NCI-H446 (cell line): ENCODE measurements around the gene ACOX3.

Experiments
- DNase-seq, 2 experiments: peaks; one replicate each; lab custom pipeline; 2025; lab: John Stamatoyannopoulos, UW

ACOX3 gene

DNA sequence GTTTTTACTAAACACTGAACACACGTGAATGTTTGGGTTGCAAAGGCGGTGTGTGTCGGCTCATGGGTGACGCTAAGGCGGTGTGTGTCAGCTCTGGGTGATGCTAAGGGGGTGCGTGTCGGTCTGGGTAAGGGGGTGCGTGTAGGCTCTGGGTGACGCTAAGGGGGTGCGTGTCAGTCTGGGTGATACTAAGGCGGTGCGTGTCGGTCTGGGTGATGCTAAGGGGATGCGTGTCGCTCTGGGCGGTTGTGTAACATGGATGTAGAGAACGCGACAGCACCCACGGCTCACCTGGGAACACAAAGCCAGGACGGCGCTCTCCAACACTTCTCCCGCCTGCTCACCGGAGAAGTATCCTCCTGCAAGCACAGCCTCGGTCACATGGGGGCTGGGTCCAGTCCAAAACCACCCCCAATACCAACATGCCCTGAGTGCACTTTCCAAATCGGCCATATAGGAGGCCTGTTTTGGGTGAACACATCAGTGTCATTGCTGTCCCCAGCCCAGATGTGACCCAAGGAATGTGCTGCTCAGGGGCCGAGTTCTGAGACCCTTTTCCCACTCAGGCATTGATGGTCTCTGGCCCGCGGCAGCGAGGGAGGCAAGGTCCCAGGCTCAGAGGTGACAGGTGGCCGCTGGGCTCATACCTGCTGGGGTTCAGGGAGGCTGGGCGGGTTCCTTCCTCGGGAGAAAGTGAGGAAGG lies 67.1 kb downstream of the ACOX3 start:
- no peak for DNase-seq

- DNase-seq = no peak
These were observed 68.0 kb downstream of the ACOX3 start for GRCh38 chr4:8372506-8372905.

GRCh38 chr4:8371596-8371995 lies 68.9 kb downstream of the ACOX3 start:
- no peak for DNase-seq

GRCh38 chr4:8370835-8371595 lies 69.5 kb downstream of the ACOX3 start:
- DNase-seq = no peak

- no peak for DNase-seq
These were observed 70.3 kb downstream of the ACOX3 start for GRCh38 chr4:8370106-8370787.

DNA sequence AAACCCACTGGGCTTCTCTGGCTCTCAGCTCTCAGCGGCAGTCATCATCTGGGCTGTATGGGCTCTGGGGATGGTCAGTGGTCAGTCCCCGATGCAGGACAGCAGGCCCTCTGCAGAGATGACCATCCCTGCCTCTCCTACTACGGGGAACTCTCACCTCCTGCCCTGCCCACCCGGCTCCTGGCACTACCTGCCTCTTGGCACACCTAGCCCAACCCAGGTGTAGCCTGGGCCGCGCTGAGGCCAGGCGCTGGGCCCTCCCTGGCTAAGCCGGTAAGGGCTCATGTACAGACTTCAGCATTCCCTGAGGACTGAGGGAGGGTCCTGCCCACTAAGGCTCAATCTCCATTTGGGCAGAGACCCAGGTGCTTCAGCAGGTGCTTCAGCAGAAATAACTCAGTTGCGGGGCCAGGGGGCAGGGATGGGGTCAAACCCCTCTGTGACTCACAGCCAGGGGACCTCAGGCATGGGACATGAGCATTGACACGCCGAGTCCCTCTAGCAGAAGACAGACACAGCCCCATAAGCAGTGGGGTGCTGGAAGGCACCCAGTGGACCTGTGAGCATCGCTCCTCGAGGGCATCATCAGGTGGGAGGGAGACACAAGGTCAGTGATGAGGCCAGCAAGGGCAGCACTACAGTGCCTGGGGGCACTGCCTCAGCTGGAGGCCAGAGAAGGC lies 71.0 kb downstream of the ACOX3 start:
- DNase-seq = no peak

- DNase-seq = no peak
These were observed 71.5 kb downstream of the ACOX3 start for GRCh38 chr4:8368998-8369397.

GRCh38 chr4:8368061-8368481 lies 72.5 kb downstream of the ACOX3 start:
- DNase-seq = no peak

- no peak for DNase-seq
These were observed 73.9 kb downstream of the ACOX3 start for GRCh38 chr4:8366601-8367000.

DNA sequence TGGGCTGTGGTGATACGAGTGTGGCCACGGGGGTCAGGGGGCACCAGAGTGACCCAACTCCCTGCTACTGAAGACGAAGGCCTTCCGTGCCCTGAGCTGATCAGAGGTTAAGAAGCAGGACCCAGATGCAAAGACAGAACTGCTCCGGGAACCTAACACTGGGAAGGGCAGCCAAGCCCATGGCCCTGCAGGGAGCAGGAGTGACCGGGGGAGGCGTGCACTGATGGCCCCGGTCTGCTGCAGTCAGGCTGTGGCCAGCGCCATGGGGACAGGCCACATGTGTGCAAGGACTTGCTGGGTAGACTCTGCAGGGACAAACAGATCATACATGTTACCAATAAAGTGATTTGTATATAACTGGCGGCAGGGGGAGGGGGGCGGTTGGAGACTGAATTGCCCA lies 74.6 kb downstream of the ACOX3 start:
- no peak for DNase-seq

DNA sequence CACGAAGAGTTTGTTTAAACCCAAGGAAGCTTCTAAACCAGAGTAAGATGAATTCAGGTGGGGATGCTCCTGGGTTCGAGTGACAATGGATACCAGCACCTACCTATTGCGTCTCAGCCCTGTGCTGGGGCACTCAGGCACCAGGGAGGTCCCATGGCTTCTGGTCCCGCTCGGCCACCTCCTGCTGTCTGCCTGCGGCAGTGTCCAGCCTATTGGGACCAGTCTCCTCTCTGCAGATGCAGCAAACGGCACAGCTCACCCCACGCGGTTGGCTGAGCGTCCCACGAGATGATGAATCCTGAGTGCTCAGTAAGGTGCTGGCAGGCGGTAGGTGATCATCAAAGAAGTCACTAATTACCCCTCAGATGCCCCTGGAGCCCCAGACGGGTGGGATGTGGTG lies 75.2 kb downstream of the ACOX3 start:
- DNase-seq = no peak

DNA sequence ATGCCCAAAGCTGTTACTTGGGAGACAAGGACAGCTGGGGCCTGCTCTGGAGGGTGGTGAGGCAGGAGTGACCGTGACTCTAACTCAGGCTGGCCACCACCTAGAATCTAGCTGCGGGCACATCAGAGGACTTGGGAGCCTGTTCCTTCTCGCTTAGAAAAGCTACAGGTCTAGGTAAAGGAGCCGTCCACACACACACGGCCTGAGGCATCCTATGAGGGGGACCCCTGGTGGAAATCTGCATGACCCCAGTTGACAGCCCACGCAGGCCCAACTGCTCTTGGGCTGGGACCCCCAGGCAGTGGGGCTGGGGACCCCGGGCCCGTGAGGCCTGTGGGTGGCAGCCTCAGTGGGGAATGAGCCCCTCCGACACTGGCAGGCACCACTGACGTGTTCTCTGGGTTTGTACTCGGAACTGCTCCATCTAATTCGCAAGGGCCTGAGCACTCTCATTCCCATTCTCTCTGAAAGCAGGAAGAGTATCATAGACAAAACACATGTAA lies 75.6 kb downstream of the ACOX3 start:
- DNase-seq = no peak

GRCh38 chr4:8364141-8364540 lies 76.4 kb downstream of the ACOX3 start:
- no peak for DNase-seq

DNA sequence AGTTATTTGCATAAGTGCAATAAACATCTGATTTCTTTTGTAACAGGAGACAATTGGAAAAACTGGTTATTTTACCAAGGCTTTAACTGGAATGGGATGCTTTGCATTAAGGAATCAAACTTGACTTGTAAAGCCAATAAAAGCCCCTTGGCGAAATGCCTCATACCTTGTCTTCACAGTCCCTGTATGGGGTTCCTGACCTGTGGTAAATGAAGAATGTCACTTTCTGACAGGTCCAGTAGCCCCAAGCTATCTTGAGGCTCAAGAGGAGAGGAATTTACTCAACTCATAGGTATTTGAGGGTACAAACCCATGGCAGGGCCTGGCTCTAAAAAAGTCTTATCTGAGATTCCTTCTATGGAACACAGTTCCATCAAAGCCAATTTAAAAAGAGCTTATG lies 78.0 kb downstream of the ACOX3 start:
- no peak for DNase-seq

DNA sequence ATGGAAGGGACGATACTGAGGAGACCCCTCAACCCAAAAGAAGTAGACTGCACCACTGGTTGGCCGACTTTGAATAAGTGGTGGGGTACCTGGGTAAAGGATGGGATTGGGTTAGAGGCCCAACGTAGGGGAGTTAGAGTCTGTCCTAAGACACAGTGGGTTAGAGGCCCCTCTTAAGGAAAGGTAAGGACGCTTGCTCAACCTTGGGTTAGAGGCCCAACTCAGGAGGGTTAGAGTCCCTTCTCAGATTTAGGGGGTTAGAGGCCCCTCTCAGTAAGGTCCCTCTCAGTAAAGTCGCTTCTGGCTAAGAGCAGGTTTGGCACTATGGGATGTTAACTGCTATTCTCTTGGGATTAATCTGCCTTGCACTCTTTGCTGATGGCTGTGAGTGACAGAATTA lies 81.3 kb downstream of the ACOX3 start:
- no peak for DNase-seq

GRCh38 chr4:8356856-8357255 lies 83.7 kb downstream of the ACOX3 start:
- DNase-seq = no peak

DNA sequence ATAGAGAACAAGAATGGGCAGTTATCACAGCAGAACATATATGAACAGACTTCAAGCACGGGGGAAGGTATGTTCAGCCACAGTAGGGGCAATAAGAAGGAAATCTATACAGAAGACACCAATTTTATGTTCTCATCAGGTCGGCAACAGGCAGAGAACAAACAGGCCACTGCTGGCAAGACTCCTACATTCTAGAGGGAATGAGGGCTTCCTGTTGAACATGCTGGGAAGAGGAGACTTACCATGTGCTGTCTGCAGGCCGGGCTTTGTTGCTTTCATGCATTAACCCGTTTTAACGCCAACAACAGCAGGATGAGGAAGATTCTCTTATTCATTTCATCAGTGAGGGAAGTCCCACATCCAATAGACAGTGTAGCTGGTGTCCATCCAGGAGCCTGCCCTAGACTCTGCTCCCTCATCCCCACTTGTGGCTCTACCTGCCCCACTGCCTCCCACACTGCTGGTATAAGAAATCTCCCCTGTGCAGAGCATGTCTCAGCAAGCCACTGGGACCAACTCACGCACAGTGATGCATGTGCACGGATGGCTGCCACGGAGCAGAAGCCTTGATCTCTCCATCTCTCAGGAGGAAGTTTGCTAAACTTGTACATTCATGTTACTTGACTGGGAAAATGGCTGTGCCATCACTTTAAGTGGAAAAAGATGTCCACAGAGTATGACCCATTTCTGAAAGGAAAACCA lies 84.5 kb downstream of the ACOX3 start:
- no peak for DNase-seq

DNA sequence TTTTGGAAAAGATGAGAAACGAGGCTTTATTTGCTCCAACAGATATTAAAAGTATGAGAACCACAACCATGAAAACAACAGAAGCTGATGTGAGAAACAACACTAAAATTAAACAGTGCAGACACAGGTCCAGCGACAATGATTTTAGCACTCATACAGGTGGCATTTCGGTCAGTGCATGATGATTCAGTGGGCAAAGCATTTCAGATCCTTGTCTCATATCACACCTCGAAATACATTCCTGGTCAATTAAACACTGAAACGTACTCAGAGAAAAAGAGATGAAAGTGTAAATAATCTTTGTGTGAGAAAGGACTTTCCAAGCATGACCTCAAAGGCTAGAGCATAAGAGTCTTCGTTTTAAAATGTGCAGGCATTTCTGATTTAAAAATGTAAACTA lies 85.2 kb downstream of the ACOX3 start:
- no peak for DNase-seq

DNA sequence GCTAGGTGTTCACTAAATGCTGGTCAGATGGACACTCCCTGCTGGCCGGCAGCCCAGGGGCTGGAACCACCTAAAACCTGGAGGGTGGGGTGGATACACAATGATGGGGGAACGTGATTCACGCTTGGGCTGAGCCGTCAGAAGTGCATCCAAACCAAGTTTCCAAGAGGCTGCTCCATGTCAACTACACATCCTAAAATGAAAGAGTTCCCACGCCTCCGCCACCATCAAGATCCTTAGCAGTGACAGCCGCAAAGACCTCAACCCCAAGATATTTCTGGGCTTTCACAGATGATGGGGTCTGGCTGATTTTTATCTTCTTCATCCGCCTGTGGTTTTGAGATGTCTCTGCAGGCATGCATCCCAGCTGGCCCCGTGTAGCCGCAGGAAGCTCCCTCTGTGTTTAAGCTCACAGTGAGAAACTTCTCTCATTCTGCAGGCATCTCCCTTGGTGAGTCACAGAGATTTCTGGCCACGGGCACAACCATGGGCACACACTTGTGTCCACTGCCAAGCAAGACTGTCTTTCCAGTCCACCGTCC lies 86.5 kb downstream of the ACOX3 start:
- DNase-seq = no peak

GRCh38 chr4:8353158-8353669 lies 87.3 kb downstream of the ACOX3 start:
- DNase-seq = no peak
